A549 (cell line): Measurements from ENCODE around the gene KHDC1. TPM values are rescaled to one million over a fixed set of nuclear protein-coding genes. Genes with fewer than 3 reads are reported as not detected.

Experiments
- ATAC-seq, 2 experiments: fragments of 200-7000 bp in 1 of 2; fragments of >200 bp in 1 of 2; cut with Nextera tagmentation in 1 of 2; cut with Tn5 transposase in 1 of 2; 3 replicates each; pipeline versions ENCODE4 v1.8.0 to v1.9.1; 2018 to 2020; ENCODE audit warnings: mild to moderate bottlenecking in 1 of 2, moderate library complexity in 1 of 2
- CTCF ChIA-PET: fragments of 300-600 bp; sonication (Branson Sonifier 250); formaldehyde crosslinking; extraction: SDS; loops from one replicate; lab custom pipeline; 2021; ENCODE audit warnings: antibody characterized with exemption, inconsistent platforms; lab: Yijun Ruan, JAX
- POLR2A ChIA-PET: fragments of 350-600 bp; formaldehyde crosslinking; extraction: SDS; loops from one replicate; lab custom pipeline; 2021; ENCODE audit warnings: antibody characterized with exemption, inconsistent platforms; lab: Yijun Ruan, JAX
- DNase-seq, 2 experiments: peaks; one replicate each; pipeline versions ENCODE4 v3.0.0 to v3.0.0-alpha.2; 2011 to 2016; ENCODE audit warnings: low read depth in 1 of 2, low spot score in 1 of 2
- FAIRE-seq: peaks from 2 replicates; lab custom pipeline; 2011; peaks lifted over from hg19 to GRCh38; lab: Jason Lieb, UNC
- H3K27ac ChIP-seq, 2 experiments: fragments of >200 bp; sonication (Bioruptor Twin); formaldehyde crosslinking; 3 replicates each; pipeline ENCODE4 v1.5.1; 2016 to 2017
- H3K4me1 ChIP-seq: fragments of >200 bp; sonication (Bioruptor Twin); formaldehyde crosslinking; 3 replicates; pipeline ENCODE4 v1.6.1; 2016
- H3K4me2 ChIP-seq: fragments of >200 bp; sonication (Bioruptor Twin); formaldehyde crosslinking; 3 replicates; pipeline ENCODE4 v1.6.1; 2016
- H3K4me3 ChIP-seq: fragments of >200 bp; sonication (Bioruptor Twin); formaldehyde crosslinking; 3 replicates; pipeline ENCODE4 v1.5.1; 2016
- H3K9me3 ChIP-seq: fragments of >200 bp; sonication (Bioruptor Twin); formaldehyde crosslinking; 3 replicates; pipeline ENCODE4 v1.6.1; 2016
- ATOH8 ChIP-seq: fragments of 250-450 bp; sonication (Bioruptor Pico); IDR thresholded peaks from 2 replicates; pipeline ENCODE4 v1.5.0; 2020; ENCODE audit warnings: low read depth, mild to moderate bottlenecking, moderate library complexity
- CEBPB ChIP-seq, 2 experiments: fragments of >200 bp in 1 of 2; sonication (Bioruptor Twin) in 1 of 2; formaldehyde crosslinking in 1 of 2; IDR thresholded peaks; 2 replicates each; pipeline ENCODE4 v1.6.1; 2012 to 2016
- CHD4 ChIP-seq: fragments of 200-600 bp; sonication (generic); IDR thresholded peaks from 2 replicates; pipeline ENCODE4 v1.6.1; 2016; ENCODE audit warnings: antibody characterized with exemption, mild to moderate bottlenecking, borderline replicate concordance
- CTCF ChIP-seq: fragments of >200 bp; sonication (Bioruptor Twin); formaldehyde crosslinking; IDR thresholded peaks from 3 replicates; pipeline ENCODE4 v1.5.1; 2016
- EHMT2 ChIP-seq: fragments of 200-600 bp; sonication (generic); IDR thresholded peaks from 2 replicates; pipeline ENCODE4 v1.6.1; 2016; ENCODE audit warnings: antibody characterized with exemption, low read depth, mild to moderate bottlenecking, moderate library complexity
- FOSB ChIP-seq: fragments of 250-450 bp; sonication (Bioruptor Pico); IDR thresholded peaks from 2 replicates; pipeline ENCODE4 v1.5.0; 2020; ENCODE audit warnings: mild to moderate bottlenecking, moderate library complexity
- GATA3 ChIP-seq: IDR thresholded peaks from 2 replicates; pipeline ENCODE4 v1.6.1; 2012; ENCODE audit warnings: borderline replicate concordance
- HDAC2 ChIP-seq: fragments of 200-600 bp; sonication (generic); IDR thresholded peaks from 2 replicates; pipeline ENCODE4 v1.6.1; 2016
- HES2 ChIP-seq: fragments of >200 bp; sonication (Bioruptor Twin); formaldehyde crosslinking; IDR thresholded peaks from 2 replicates; pipeline ENCODE4 v1.6.1; 2016
- HMGXB4 ChIP-seq: fragments of 250-450 bp; sonication (Bioruptor Pico); IDR thresholded peaks from 2 replicates; pipeline ENCODE4 v1.5.0; 2021; ENCODE audit warnings: mild to moderate bottlenecking, moderate library complexity, borderline replicate concordance
- HOXA7 ChIP-seq: fragments of 250-450 bp; sonication (Bioruptor Pico); IDR thresholded peaks from 2 replicates; pipeline ENCODE4 v1.5.0; 2020; ENCODE audit warnings: mild to moderate bottlenecking, moderate library complexity
- HOXB5 ChIP-seq: fragments of 250-450 bp; sonication (Bioruptor Pico); IDR thresholded peaks from 2 replicates; pipeline ENCODE4 v1.5.0; 2020; ENCODE audit warnings: mild to moderate bottlenecking, moderate library complexity
- KDM1A ChIP-seq: fragments of 200-600 bp; sonication (generic); IDR thresholded peaks from 2 replicates; pipeline ENCODE4 v1.6.1; 2016; ENCODE audit warnings: low read depth, mild to moderate bottlenecking
- MAX ChIP-seq: IDR thresholded peaks from 2 replicates; pipeline ENCODE4 v1.6.1; 2012
- MAZ ChIP-seq: fragments of 150-350 bp; IDR thresholded peaks from 2 replicates; pipeline ENCODE4 v1.6.1; 2014; ENCODE audit warnings: antibody characterized with exemption, low read depth, low read length, borderline replicate concordance
- MYC ChIP-seq: IDR thresholded peaks from 2 replicates; pipeline ENCODE4 v1.6.1; 2012; ENCODE audit warnings: mild to moderate bottlenecking, inconsistent platforms, low read length, improper control_type of control experiment, borderline replicate concordance
- POLR2A ChIP-seq: IDR thresholded peaks from 2 replicates; pipeline ENCODE4 v1.6.1; 2012; ENCODE audit warnings: mild to moderate bottlenecking, low read length
- POLR2AphosphoS2 ChIP-seq: conservative IDR thresholded peaks from 2 replicates; pipeline ENCODE4 v1.6.1; 2012; ENCODE audit warnings: low read length, improper control_type of control experiment, inconsistent platforms
- RAD21 ChIP-seq, 2 experiments: fragments of >200 bp in 1 of 2; sonication (Bioruptor Twin) in 1 of 2; formaldehyde crosslinking in 1 of 2; IDR thresholded peaks in 1 of 2; conservative IDR thresholded peaks in 1 of 2; 2 replicates in 1 of 2; 3 replicates in 1 of 2; pipeline ENCODE4 v1.6.1; 2012 to 2018; ENCODE audit warnings: inconsistent platforms in 1 of 2
- SMC3 ChIP-seq: fragments of >200 bp; sonication (Bioruptor Twin); formaldehyde crosslinking; IDR thresholded peaks from 3 replicates; pipeline ENCODE4 v1.6.1; 2018; ENCODE audit warnings: inconsistent platforms
- USF2 ChIP-seq: fragments of 450-650 bp; IDR thresholded peaks from 2 replicates; pipeline ENCODE4 v1.6.1; 2014; ENCODE audit warnings: antibody characterized with exemption
- ZC3H11A ChIP-seq: fragments of 450-650 bp; IDR thresholded peaks from 2 replicates; pipeline ENCODE4 v1.6.1; 2014; ENCODE audit warnings: antibody characterized with exemption, mild to moderate bottlenecking
- ZSCAN20 ChIP-seq: fragments of 250-450 bp; sonication (Bioruptor Pico); IDR thresholded peaks from 2 replicates; pipeline ENCODE4 v1.8.0; 2022; ENCODE audit warnings: mild to moderate bottlenecking, moderate library complexity
- WGBS: methylation state at CpG from one replicate; pipeline ENCODE4 v1.1.6; 2017; ENCODE audit errors: missing lambda C conversion rate; 5-methylcytosine and 5-hydroxymethylcytosine counted together
- polyA plus RNA-seq, 4 experiments: library from polyadenylated mRNA; depleted of rRNA in 3 of 4; stranded (reverse); fragments of >200 nt; fragmentation: RNase III in 1 of 4; extraction: RNeasy Plus Mini Kit Qiagen cat#74134 plus additional on column Dnase treatment in 1 of 4; gene quantifications; 2 replicates in 3 of 4; 3 replicates in 1 of 4; pipeline ENCODE4 v1.2.3, GENCODE V29; 2011 to 2017

The KHDC1 gene
- polyA plus RNA-seq, 2 of the 4 experiments (the other 2 are of a cell fraction) = 4.5 to 5.2 TPM

- CTCF ChIA-PET = interaction anchor here (0.8 to 2.6 kb wide), 3 partner anchors 17 to 36 kb away, joined by 3 to 6 read pairs (median 4); no protein-coding TSS in a partner anchor
- no peak for FAIRE-seq
- no peaks in the 10 kb centered on the region for H3K4me1 ChIP-seq
- no peak for TF ChIP-seq HOXB5 (CRISPR knock-in tag)
- TF ChIP-seq HMGXB4 = no peak
- TF ChIP-seq GATA3 = no peak
- TF ChIP-seq HES2 = no peak
- no peak for TF ChIP-seq ZC3H11A
- no peak for TF ChIP-seq MAX
- TF ChIP-seq MAZ = no peak
- TF ChIP-seq HDAC2 = no peak
- TF ChIP-seq, all 56 proteins: peak for 0
- ATAC-seq = no peak
- Histone ChIP-seq H3K9me3 (no peaks in the 10 kb centered on the region), H3K4me3 (no peak overlapping the region), H3K27ac (no peak overlapping the region), H3K4me2 (no peak overlapping the region)
- POLR2A ChIA-PET = no interaction called here
- DNase-seq = no peak
These were observed 27.4 kb upstream of the KHDC1 start for GRCh38 chr6:73290435-73290834.

- Histone ChIP-seq H3K4me2 (no peak overlapping the region), H3K4me1 (no peaks in the 10 kb centered on the region), H3K4me3 (no peak overlapping the region), H3K27ac (no peak overlapping the region), H3K9me3 (no peaks in the 10 kb centered on the region)
- ChIA-PET CTCF (interaction anchor here (1.7 to 2.3 kb wide), 3 partner anchors 22 to 43 kb away, joined by 7 to 19 read pairs (median 14); no protein-coding TSS in a partner anchor), POLR2A (no interaction called here)
- DNase-seq (no peak), FAIRE-seq (no peak), ATAC-seq (no peak)
- WGBS = 94% methylated on average over 6 of the region's 6 CpGs
- peak; percentile 33 to 41; a peak in 2 of 4 replicates for TF ChIP-seq CEBPB (IDR thresholded peaks at IDR 0.05)
- TF ChIP-seq USF2 = no peak
These were observed 23.8 kb upstream of the KHDC1 start for GRCh38 chr6:73286752-73287151.

- Histone ChIP-seq H3K4me2 (no peak overlapping the region), H3K9me3 (no peaks in the 10 kb centered on the region), H3K4me1 (no peaks in the 10 kb centered on the region), H3K4me3 (no peak overlapping the region), H3K27ac (no peak overlapping the region)
- ATAC-seq (peak; percentile 74 to 88; a peak in 5 of 6 replicates), DNase-seq (peak; percentile 47 to 51), FAIRE-seq (no peak)
- CTCF ChIA-PET = interaction anchor here (0.5 to 2.4 kb wide), 12 partner anchors 13 to 597 kb away, joined by 3 to 19 read pairs (median 4); no protein-coding TSS in a partner anchor
- POLR2A ChIA-PET = interaction anchor here (1.1 kb wide), 1 partner anchor 24 kb away, joined by 4 read pairs; no protein-coding TSS in a partner anchor
- WGBS = 49% methylated on average over 3 of the region's 3 CpGs
- TF ChIP-seq SMC3 (peak; percentile 54), HOXA7 (CRISPR knock-in tag) (no peak), POLR2A (no peak), RAD21 (conservative IDR thresholded peaks at IDR 0.05 in 1 of 2, IDR thresholded peaks at IDR 0.05 in 1 of 2) (peak; percentile 28 to 46; a peak in 4 of 5 replicates), CHD4 (no peak), POLR2AphosphoS2 (no peak), ATOH8 (CRISPR knock-in tag) (no peak), FOSB (CRISPR knock-in tag) (no peak), KDM1A (no peak), ZSCAN20 (CRISPR knock-in tag) (no peak), MYC (no peak), CTCF (peak; percentile 41; the same call in 2 of the 3 replicates), HDAC2 (no peak), EHMT2 (no peak)
These were observed 22.8 kb upstream of the KHDC1 start for GRCh38 chr6:73285674-73286283.
